HG02798 (cell line): ENCODE measurements around the gene UBN1.

Source experiments
- ATAC-seq: cut with Tn5 transposase; IDR thresholded peaks from one replicate; pipeline ENCODE4 v1.9.1; 2021; ENCODE audit warnings: mild to moderate bottlenecking; ENCODE audit not compliant: unreplicated experiment, poor library complexity

Gene UBN1

DNA sequence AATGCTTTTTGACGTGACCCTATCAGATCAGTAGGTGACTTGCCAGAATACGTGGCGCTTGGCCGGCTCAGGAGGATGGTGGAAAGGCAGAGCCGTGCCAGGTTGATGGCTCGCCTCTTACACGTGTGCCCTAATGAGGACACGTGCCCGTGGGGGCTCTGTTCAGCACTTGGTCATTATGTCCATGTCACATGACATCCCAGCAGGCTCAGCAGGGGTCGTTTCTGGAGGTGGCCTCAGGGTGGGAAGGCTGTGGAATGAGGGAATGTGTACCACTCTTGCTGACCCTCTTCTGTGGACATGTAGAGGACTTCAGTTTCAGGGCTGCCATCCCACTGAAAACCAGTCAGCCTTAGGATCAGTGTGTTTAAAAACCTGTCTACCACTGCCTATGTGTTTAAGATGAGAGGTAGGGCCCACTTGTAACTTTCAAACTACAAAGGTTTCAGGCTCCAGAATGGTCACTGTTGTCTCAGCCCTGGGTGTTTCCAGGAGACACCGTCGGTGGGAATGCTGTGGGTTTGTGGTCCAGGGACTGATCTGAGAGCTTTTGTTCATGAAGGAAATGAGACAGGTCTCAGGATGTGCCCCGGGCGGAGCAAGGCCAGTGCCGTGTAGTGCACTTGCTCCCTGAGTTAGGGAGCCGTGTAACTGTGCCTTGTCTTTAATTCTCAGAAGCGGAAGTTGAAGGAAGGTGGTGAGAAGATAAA lies 12.1 kb downstream of the UBN1 start:
- ATAC-seq, result no peak

DNA sequence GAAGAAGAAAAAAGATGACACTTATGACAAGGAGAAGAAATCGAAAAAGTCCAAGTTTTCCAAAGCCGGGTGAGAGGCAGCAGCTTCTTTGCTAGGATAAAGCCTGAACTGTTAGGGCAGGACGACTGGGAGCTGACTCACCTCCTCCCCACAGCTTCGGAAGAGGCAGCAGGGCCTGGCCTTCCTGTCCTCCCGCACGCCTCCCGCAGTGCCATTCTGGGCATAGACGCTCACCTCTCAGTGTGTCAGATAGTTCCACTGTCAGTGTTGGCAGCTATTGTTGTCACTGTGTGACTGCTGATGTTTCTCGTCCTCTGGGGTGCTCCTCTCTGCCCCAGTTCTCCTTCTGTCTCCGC lies 12.6 kb downstream of the UBN1 start:
- ATAC-seq, result no peak

DNA sequence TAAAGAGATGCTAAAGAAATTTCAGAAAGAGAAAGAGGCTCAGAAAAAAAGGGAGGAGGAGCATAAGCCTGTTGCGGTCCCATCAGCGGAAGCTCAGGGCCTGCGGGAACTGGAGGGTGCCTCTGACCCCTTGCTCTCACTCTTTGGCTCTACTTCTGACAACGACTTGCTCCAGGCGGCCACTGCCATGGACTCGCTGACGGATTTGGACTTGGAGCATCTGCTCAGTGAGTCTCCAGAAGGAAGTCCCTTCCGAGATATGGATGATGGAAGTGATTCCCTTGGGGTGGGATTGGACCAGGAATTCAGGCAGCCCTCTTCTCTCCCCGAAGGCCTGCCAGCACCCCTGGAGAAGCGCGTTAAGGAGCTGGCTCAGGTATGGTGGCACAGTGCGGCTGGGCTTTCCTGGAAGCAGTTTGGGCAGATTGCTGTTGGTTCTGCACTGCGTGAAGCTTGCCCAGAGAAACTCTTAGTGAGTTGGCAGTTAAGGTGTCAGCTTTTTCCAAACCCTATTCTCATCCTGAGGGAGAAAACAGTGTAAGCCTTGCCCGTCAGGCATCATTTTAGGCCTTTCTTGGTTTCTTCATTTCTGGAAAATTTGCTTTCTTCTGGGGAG lies 13.6 kb downstream of the UBN1 start:
- no peak for ATAC-seq

DNA sequence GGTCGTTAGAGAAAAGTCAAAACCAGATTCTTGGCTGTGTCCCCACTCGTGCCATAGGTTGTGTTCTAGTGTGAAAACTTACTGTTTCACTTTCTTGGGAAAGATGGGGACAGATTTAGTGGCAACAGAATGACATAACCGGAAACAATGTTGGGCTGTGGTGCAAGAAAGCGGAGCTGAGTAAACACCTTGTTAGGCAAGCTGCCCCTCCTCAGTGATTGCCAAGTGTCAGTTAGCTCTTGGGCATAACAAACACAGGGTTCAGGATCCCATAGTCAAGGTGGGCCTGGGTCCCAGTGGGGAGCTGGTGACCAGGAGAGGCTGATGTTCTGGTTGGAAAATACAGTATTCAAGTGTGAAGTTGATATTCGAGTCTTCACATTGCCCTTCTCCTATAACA lies 15.4 kb downstream of the UBN1 start:
- no peak for ATAC-seq

DNA sequence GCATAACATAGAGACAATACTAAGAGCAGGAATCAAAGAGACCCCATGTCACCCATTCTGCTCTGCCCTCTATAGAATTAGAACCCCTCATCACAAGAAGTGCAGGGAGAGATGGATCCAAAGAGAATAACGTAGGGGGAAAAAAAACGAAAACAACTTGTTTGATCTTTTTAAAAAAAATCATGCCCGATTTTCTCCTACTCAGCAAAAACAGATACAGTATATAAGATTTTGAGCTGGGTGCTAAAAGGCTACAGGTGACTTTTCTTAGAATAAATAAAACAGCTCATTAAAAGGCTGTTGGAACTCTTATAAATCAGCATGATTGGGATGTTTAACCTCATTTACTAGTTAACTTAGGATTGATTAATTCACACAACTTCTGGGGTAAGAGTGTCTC lies 17.4 kb downstream of the UBN1 start:
- ATAC-seq, result no peak

DNA sequence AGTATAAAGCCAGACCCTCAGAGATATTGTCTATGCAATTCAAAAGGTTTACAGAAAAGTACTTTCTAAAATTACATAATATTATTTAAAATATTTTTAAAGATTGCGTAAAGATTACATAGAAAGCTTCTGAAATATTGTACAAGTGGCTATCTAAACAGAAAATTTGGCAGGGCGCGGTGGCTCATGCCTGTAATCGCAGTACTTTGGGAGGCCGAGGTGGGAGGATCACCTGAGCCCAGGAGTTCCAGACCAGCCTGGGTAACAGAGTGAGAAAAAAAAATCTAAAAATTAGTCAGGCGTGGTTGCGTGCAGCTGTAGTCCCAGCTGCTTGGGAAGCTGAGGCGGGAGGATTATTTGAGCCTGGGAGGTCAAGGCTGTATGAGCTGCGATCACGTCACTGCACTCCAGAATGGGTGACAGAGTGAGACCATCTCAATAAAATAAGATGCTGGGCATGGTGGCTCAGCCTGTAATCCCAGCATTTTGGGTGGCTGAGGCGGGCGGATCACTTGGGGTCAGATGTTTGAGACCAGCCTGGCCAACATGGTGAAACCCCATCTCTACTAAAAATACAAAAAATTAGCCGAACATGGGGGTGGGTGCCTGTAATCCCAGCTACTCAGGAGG lies 18.1 kb downstream of the UBN1 start:
- ATAC-seq, result no peak

DNA sequence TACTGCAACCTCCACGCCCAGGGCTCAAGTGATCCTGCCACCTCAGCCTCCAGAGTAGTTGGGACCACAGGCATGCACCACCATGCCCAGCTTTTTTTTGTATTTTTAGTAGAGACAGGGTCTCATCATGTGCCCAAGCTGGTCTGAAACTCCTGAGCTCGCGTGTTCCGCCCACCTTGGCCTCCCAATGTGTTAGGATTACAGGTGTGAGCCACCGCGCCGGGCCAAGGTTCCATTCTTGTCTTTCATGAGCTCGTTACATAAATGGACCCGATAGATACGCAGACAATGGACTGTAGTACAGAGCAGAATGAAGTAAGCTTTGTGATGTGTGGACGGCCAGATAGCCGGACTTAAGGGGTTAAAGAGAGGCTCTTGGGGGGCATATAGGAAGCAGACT lies 19.3 kb downstream of the UBN1 start:
- ATAC-seq, result no peak

DNA sequence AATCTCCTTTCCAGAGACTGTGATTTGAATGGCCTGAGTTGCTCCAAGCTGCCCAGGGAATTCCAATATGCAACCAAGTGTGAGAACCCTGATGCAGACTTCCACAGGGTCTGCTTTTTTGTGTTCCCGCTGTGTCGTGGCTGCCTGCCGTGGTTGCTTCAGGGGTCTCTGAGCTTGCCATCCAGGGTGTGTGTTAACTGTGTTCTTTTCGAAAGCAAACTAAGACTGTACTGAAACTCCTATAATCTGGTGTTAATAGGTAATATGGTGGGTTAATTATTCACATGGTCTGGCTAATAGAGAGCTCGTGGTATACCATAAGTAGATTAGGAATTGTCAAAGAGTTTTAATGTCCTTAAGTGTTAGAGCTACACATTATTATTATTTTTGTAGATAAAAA lies 20.7 kb downstream of the UBN1 start:
- no peak for ATAC-seq

DNA sequence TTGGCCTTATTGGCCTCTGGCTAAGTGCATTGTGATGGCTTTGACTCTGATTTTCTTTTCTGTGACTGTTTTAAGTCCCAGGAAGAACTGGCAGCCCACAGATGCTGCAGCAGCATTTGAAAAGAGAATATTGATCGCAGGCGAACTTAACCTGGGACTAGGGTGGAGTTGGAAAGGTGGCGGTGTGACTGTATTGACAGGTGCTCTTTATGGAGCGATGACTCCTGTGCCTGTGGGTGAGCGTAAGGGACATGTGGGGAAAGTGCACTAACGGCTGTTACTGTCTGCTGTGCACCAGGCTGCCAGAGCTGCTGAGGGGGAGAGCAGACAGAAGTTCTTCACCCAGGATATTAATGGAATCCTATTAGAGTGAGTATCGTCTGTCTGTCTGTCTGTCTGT lies 21.3 kb downstream of the UBN1 start:
- ATAC-seq, result no peak

DNA sequence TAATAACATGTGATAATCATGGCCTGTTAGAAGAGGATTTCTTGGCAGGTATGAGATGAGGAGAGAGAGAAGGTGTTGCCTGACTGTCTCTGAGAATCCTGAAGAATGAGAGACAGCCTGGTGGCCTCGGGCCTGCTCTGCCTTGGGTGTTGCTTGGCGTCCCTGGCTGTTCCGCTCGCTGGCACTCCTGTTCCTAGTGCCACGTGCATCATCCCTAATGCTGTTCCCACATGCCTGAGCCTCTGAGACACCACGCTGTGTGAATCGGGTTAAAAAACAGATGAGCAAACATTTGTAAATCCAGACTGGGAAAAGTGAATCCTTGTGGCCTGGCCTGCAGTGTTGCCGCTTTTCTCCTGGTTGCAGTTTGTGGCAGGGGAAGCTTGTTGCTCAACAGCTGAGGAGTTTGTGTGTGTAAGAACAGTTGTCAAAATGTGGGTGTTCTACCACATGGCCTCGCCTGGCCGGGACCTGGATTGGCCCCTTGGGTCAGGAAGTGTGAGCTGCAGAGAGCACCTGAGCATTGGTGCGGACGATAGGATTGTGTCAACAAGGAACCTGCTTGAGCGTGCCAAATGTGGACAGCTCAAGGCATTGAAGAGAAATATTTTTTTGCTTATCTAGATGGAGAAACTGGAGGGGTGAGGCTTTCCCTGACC lies 22.0 kb downstream of the UBN1 start:
- ATAC-seq, result no peak

DNA sequence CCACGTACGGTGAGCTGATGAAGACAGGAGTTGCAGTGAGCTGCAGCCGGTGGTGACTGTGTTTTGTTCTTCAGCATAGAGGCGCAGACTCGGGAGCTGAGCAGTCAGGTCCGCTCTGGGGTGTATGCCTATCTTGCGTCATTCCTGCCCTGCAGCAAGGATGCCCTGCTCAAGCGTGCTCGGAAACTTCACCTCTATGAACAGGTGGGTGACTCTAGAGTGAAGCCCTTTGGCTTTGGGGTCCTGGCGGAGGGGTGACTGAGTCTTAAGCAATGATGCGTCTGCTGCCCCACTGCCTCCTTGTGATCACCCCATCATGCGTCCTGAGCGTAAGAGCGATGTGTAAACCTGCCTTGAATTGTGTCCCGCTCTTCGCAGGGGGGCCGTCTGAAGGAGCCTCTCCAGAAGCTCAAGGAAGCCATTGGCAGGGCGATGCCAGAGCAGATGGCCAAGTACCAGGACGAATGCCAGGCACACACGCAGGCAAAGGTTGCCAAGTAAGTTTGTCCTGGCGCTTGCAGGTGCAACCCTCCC lies 22.9 kb downstream of the UBN1 start:
- ATAC-seq, result no peak

DNA sequence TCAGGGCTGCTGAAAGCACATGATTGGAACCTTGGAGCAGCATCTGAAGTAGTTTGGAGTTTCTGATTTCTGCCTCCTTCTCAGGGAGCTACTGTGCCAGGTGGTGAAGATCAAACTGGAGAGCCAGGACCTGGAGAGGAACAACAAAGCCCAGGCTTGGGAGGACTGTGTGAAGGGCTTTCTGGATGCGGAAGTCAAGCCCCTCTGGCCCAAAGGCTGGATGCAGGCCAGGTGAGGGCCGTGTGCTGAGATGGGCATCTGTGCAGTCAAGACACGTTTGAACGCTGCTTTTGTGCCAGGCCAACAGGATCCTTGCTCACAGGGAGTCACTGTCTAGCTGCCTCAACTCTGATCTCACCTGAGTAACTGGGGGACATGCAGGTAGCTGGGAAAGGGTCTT lies 23.8 kb downstream of the UBN1 start:
- no peak for ATAC-seq

DNA sequence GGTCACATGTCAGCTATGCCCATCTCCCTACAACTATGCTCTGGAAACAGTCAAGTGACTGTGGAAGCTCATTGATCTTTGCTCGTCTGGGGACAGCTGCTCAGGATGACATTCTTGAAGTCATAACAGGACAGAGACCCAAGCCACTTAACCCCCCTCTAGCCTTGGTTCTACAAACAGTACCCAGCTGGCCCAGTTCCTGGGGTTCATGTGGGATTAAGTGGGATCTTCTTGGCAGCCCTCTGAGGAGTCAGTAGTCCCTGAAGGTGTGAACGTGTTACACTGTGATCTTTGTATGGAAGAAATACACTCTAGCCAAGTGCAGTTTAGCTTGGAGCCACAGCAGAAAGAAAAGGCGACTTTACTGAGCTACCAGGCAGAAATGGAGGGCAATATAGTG lies 25.8 kb downstream of the UBN1 start:
- no peak for ATAC-seq

DNA sequence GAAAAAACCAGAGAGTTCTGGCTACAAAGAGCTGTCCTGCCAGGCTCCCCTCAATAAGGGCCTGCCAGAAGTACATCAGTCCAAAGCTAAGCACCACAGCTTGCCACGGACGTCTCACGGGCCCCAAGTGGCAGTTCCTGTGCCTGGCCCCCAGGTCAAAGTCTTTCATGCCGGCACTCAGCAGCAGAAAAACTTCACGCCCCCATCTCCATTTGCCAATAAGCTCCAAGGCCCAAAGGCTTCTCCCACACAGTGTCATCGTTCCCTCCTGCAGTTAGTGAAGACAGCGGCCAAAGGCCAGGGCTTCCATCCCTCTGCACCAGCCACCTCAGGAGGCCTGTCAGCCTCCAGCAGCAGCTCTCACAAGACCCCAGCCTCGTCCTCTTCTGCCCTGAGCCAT lies 27.4 kb downstream of the UBN1 start:
- ATAC-seq, result no peak

DNA sequence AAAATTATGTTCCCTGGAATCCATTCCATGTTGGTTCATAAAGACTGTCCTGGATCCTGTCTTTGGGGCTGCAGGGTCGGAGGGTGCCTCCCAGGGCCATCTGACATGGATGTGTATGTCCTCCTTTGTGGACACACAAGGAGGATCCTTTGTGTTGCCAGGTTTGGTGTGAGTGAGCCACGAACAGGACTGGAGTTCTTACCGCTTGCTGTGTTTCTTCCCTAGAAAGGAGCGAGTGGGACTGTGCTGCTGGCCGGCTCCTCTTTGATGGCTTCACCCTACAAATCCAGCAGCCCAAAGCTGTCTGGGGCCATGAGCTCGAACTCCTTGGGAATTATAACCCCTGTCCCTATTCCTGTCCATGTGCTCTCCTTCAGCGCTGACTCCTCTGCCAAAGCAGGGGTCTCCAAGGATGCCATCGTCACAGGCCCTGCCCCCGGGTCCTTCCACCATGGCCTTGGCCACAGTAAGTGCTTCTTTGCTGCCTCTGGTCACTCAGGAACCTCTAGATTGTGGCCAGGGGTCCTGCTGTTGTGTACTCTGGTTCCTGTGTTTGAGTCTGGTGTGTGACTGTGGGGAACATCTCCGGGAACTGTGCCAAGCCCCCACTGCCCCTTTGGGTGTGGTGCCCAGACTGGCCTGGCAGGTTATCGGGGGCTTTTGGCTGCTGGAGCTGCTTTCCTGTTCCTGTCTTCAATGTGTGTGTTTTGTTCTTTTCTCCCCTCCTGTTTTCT lies 29.5 kb downstream of the UBN1 start:
- ATAC-seq, result no peak

DNA sequence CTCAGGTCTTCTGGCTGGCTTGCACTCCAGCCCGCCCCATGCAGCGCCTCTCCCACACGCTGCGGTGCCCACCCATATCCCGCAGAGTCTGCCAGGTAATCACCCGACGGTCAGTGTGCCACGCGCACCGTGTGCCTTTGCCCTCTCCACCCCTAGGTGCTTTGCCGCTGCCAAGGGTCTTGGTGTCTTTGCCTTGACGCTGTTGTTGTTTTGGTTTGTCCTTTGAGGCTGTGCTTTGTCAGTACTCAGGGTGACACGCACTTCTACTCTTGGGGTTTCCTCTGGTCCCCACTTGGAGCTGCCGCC lies 30.1 kb downstream of the UBN1 start:
- no peak for ATAC-seq

DNA sequence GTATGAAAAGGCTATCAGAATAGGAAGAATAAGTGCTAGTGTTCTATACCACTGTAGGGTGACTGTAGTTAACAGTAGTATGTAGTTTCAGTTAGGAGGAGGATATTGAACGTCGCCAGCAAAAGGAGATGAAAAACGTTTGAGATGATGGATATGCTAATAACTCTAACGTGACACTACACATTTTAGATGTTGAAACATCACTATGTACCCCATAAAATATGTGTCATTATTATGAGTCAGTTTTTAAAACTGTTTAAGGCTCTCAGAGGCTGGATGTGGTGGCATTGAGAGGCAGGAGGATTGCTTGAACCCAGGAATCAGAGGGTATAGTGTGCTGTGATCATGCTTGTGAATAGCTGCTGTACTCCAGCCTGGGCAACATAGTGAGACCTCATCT lies 31.8 kb downstream of the UBN1 start:
- no peak for ATAC-seq

DNA sequence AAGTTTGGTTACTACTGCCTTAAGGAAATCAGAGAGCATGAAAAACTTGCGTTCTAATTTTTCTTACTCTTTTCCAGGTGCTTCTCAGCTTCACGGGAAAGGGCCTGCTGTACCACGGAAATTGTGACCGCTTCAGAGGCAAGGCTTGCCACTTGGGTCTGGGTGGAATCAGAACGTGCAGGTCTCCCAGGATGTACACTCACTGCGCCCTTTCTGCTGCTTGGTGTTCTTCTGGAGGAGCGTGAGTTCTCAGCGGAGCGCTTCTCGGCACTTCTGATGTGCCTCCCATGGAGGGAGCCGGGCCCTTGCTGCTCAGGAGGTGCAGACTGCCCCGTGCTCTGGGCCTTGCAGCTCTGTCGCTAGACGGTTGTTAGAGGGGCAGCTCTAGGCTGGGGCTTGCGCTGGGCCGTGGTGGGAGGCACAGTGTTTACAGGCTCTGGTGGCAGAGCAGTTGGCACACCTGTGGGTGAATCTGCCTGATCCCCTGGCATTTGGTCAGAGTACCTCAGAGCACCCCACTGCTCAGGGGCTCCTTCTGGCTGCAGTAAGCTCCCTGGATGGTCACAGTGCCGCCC lies 32.8 kb downstream of the UBN1 start:
- no peak for ATAC-seq

DNA sequence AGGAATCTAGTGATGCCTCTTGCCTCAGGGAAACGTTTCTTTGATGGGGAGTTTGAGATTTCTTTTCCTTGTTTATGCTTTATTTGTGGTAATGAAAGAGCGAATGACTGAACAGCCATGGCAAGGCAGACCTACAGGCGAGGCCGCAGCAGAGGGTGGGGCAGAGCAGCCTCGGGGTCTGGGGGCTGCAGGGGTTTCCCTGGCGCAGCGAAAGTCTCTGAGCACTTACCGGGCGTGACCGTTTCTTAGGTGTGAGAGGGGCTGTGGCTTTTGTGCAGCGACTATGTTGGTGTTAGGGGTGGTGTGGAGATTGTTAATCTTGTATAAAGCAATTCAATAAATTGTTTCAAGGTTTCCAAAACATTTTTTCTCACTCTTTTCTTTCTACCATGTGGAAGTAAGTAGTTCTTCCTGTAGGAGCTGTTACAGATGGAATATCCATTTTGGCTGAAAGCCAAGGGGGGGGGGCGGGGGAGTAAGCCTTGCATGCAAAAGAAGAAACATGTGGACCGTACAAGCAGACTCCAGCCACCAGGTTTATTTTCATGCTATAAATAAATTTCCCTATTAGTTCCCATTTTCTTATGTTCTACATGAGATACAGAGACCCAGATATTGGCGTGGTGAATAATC lies 34.8 kb downstream of the UBN1 start:
- no peak for ATAC-seq
